AG20443 (cell line): ENCODE measurements around the gene SPNS2.
A peak's percentile ranks its signal among the peaks of the same experiment; 100 is the strongest.

Experiments used
- DNase-seq: peaks from one replicate; pipeline ENCODE4 v3.0.0; 2012; ENCODE audit warnings: low spot score, mixed read lengths

SPNS2 gene

GRCh38 chr17:4480929-4481898 lies 17.5 kb upstream of the SPNS2 start:
- no peak for DNase-seq

- no peak for DNase-seq
These were observed 16.2 kb upstream of the SPNS2 start for GRCh38 chr17:4482338-4483011.

- DNase-seq: no peak
These were observed 15.5 kb upstream of the SPNS2 start for GRCh38 chr17:4483012-4483840.

GRCh38 chr17:4485676-4486646 lies 12.7 kb upstream of the SPNS2 start:
- DNase-seq: no peak

- DNase-seq: no peak
These were observed 11.4 kb upstream of the SPNS2 start for GRCh38 chr17:4487296-4487695.

GRCh38 chr17:4487820-4488716 lies 10.6 kb upstream of the SPNS2 start:
- DNase-seq: no peak

GRCh38 chr17:4488989-4489595 lies 9.6 kb upstream of the SPNS2 start:
- DNase-seq: no peak

GRCh38 chr17:4490109-4490591 lies 8.5 kb upstream of the SPNS2 start:
- no peak for DNase-seq

- DNase-seq: no peak
These were observed 8.0 kb upstream of the SPNS2 start for GRCh38 chr17:4490637-4491061.

- DNase-seq: no peak
These were observed 5.7 kb upstream of the SPNS2 start for GRCh38 chr17:4492721-4493561.

GRCh38 chr17:4497101-4497824 lies 1.4 kb upstream of the SPNS2 start:
- peak; percentile 59 for DNase-seq

- no peak for DNase-seq
These were observed 930 bp downstream of the SPNS2 start for GRCh38 chr17:4499431-4500190.

- no peak for DNase-seq
These were observed 1.5 kb downstream of the SPNS2 start for GRCh38 chr17:4500191-4500571.

GRCh38 chr17:4501295-4501949 lies 2.7 kb downstream of the SPNS2 start:
- no peak for DNase-seq

- no peak for DNase-seq
These were observed 3.9 kb downstream of the SPNS2 start for GRCh38 chr17:4502466-4503154.
